SK-N-SH (cell line): ENCODE measurements around the gene TTC9. TPM values are rescaled to one million over a fixed set of nuclear protein-coding genes. Genes with fewer than 3 reads are reported as not detected.

Experiments
- CTCF ChIA-PET: fragments of 300-600, 350-600 bp; formaldehyde crosslinking; extraction: SDS; loops from one replicate; lab custom pipeline; 2021; lab: Yijun Ruan, JAX
- POLR2A ChIA-PET: fragments of 350-600 bp; sonication (Branson Sonifier 250); formaldehyde crosslinking; extraction: SDS; loops from one replicate; lab custom pipeline; 2020; ENCODE audit warnings: antibody characterized with exemption, inconsistent platforms; lab: Yijun Ruan, JAX
- DNase-seq: peaks from one replicate; pipeline ENCODE4 v3.0.0; 2012
- H2AFZ ChIP-seq: fragments of 200-600 bp; sonication (generic); 2 replicates; pipeline ENCODE4 v1.8.1; 2016; ENCODE audit warnings: antibody characterized with exemption, mild to moderate bottlenecking, low read depth
- H3F3A ChIP-seq: fragments of 200-600 bp; sonication (generic); replicated peaks from 2 replicates; pipeline ENCODE3; 2016; ENCODE audit warnings: antibody characterized with exemption, mild to moderate bottlenecking; ENCODE audit not compliant: insufficient read depth
- H3K27ac ChIP-seq, 2 experiments: fragments of 200-500 bp in 1 of 2; fragments of 200-600 bp in 1 of 2; sonication (Bioruptor generic) in 1 of 2; sonication (generic), shearing (Covaris generic) in 1 of 2; 2 replicates each; pipeline versions ENCODE4 v1.5.1 to v1.6.1; 2014 to 2016; ENCODE audit warnings: low read depth in 2 of 2, inconsistent platforms in 1 of 2, low read length in 1 of 2, mild to moderate bottlenecking in 1 of 2, mixed read lengths in 1 of 2
- H3K27me3 ChIP-seq: fragments of 200-600 bp; sonication (generic), shearing (Covaris generic); 2 replicates; pipeline ENCODE4 v1.6.1; 2016; ENCODE audit warnings: mixed run types; ENCODE audit not compliant: insufficient read depth
- H3K36me3 ChIP-seq, 2 experiments: fragments of 200-500 bp in 1 of 2; fragments of 200-600 bp in 1 of 2; sonication (Bioruptor generic) in 1 of 2; sonication (generic) in 1 of 2; replicated peaks in 1 of 2; 2 replicates each; pipeline versions ENCODE3 to v1.5.1; 2014 to 2016; ENCODE audit warnings: low read length in 1 of 2, mild to moderate bottlenecking in 1 of 2; ENCODE audit not compliant: insufficient read depth in 2 of 2, control insufficient read depth in 1 of 2
- H3K4me1 ChIP-seq, 2 experiments: fragments of 200-500 bp in 1 of 2; fragments of 200-600 bp in 1 of 2; sonication (Bioruptor generic) in 1 of 2; sonication (generic), shearing (Covaris generic) in 1 of 2; 2 replicates each; pipeline versions ENCODE4 v1.5.1 to v1.6.1; 2014 to 2016; ENCODE audit warnings: low read depth in 1 of 2, low read length in 1 of 2, mixed run types in 1 of 2; ENCODE audit not compliant: insufficient read depth in 2 of 2, control insufficient read depth in 1 of 2
- H3K4me2 ChIP-seq: fragments of 200-600 bp; sonication (generic), shearing (Covaris generic); 2 replicates; pipeline ENCODE4 v1.6.1; 2017; ENCODE audit warnings: mixed run types
- H3K4me3 ChIP-seq, 2 experiments: fragments of 200-500 bp in 1 of 2; fragments of 200-600 bp in 1 of 2; sonication (Bioruptor generic) in 1 of 2; sonication (generic), shearing (Covaris generic) in 1 of 2; 2 replicates each; pipeline versions ENCODE4 v1.5.1 to v1.8.1; 2014 to 2016; ENCODE audit warnings: low read depth in 2 of 2, inconsistent platforms in 1 of 2, low read length in 1 of 2, mild to moderate bottlenecking in 1 of 2, mixed read lengths in 1 of 2, moderate library complexity in 1 of 2
- H3K79me2 ChIP-seq: fragments of 200-600 bp; sonication (generic); 2 replicates; pipeline ENCODE4 v1.8.1; 2017; ENCODE audit warnings: mild to moderate bottlenecking; ENCODE audit not compliant: insufficient read depth
- H3K9ac ChIP-seq: fragments of 200-600 bp; sonication (generic); 2 replicates; pipeline ENCODE4 v1.6.1; 2017; ENCODE audit warnings: mixed run types
- H3K9me2 ChIP-seq: fragments of 200-600 bp; sonication (generic); 2 replicates; pipeline ENCODE4 v1.6.1; 2017; ENCODE audit warnings: mixed run types
- H3K9me3 ChIP-seq: fragments of 200-600 bp; sonication (generic); 2 replicates; pipeline ENCODE4 v1.6.1; 2017; ENCODE audit warnings: mixed run types, mild to moderate bottlenecking, moderate library complexity
- H4K20me1 ChIP-seq: fragments of 200-600 bp; sonication (generic); 2 replicates; pipeline ENCODE4 v1.6.1; 2017; ENCODE audit warnings: mild to moderate bottlenecking, mixed run types; ENCODE audit not compliant: insufficient read depth
- GABPA ChIP-seq: IDR thresholded peaks from 2 replicates; pipeline ENCODE4 v1.4.0; 2012; ENCODE audit warnings: low read depth, mild to moderate bottlenecking
- IRF3 ChIP-seq: fragments of 150-350 bp; IDR thresholded peaks from 2 replicates; pipeline ENCODE4 v1.6.1; 2016; ENCODE audit warnings: mild to moderate bottlenecking, low read depth, low read length
- MXI1 ChIP-seq: IDR thresholded peaks from 2 replicates; pipeline ENCODE4 v1.6.1; 2012; ENCODE audit warnings: mild to moderate bottlenecking, low read depth, low read length, improper control_type of control experiment
- PBX3 ChIP-seq: IDR thresholded peaks from 2 replicates; pipeline ENCODE4; 2012
- RAD21 ChIP-seq: IDR thresholded peaks from 2 replicates; pipeline ENCODE4 v1.6.1; 2012; ENCODE audit warnings: mild to moderate bottlenecking, low read length
- REST ChIP-seq: IDR thresholded peaks from 2 replicates; pipeline ENCODE4 v1.6.1; 2012; ENCODE audit warnings: mild to moderate bottlenecking, low read depth, low read length, moderate library complexity
- RXRA ChIP-seq: IDR thresholded peaks from 2 replicates; pipeline ENCODE4 v1.4.0; 2012; ENCODE audit warnings: low read depth, mild to moderate bottlenecking, borderline replicate concordance
- SIN3A ChIP-seq: IDR thresholded peaks from 2 replicates; pipeline ENCODE4 v1.6.1; 2012; ENCODE audit warnings: low read depth, mild to moderate bottlenecking, low read length, moderate library complexity, borderline replicate concordance
- TAF1 ChIP-seq: IDR thresholded peaks from 2 replicates; pipeline ENCODE4 v1.6.1; 2012; ENCODE audit warnings: low read depth, mild to moderate bottlenecking, low read length, moderate library complexity, borderline replicate concordance
- TEAD4 ChIP-seq: IDR thresholded peaks from 2 replicates; pipeline ENCODE4 v1.4.0; 2012; ENCODE audit warnings: mild to moderate bottlenecking, borderline replicate concordance; ENCODE audit not compliant: insufficient read depth
- USF2 ChIP-seq: fragments of 150-350 bp; IDR thresholded peaks from 2 replicates; pipeline ENCODE4 v1.6.1; 2017; ENCODE audit warnings: antibody characterized with exemption, low read length, low read depth, borderline replicate concordance
- YY1 ChIP-seq: IDR thresholded peaks from 2 replicates; pipeline ENCODE4 v1.4.0; 2012; ENCODE audit warnings: low read depth, mild to moderate bottlenecking
- ZBTB33 ChIP-seq: IDR thresholded peaks from 2 replicates; pipeline ENCODE4 v1.4.0; 2012; ENCODE audit warnings: low read depth, borderline replicate concordance
- WGBS: methylation state at CpG from one replicate; pipeline ENCODE4 v1.1.6; 2017; ENCODE audit warnings: low lambda C conversion rate; 5-methylcytosine and 5-hydroxymethylcytosine counted together
- polyA plus RNA-seq, 3 experiments: library from polyadenylated mRNA; depleted of rRNA; stranded (reverse); fragments of >200 nt; gene quantifications; 2 replicates each; pipeline ENCODE4 v1.2.3, GENCODE V29; 2012

The TTC9 gene
- polyA plus RNA-seq, 1 of the 3 experiments (the other 2 are of a cell fraction), result 0.33 TPM

GRCh38 chr14:70704960-70705359 is 63.2 kb downstream of the TTC9 start:
- Histone ChIP-seq H3K27ac (no peak overlapping the region), H3K79me2 (no peaks in the 10 kb centered on the region), H3K4me3 (no peak overlapping the region), H3K4me2 (no peak overlapping the region), H3K9me3 (no peaks in the 10 kb centered on the region), H4K20me1 (no peaks in the 10 kb centered on the region), H3K27me3 (peaks cover 4% of the 10 kb centered on the region; the same call in 1 of the 2 replicates), H3K4me1 (peaks cover 4 to 5% of the 10 kb centered on the region in 2 experiments; a peak in 2 of 4 replicates), H3K36me3 (no peaks in the 10 kb centered on the region), H3F3A (no peaks in the 10 kb centered on the region), H2AFZ (no peak overlapping the region), H3K9ac (no peak overlapping the region), H3K9me2 (no peaks in the 10 kb centered on the region)
- WGBS, result 74% methylated on average over 1 of the region's 1 CpG
- no peak for DNase-seq
- POLR2A ChIA-PET, result no interaction called here
- CTCF ChIA-PET, result no interaction called here
- TF ChIP-seq TAF1 (no peak), USF2 (no peak), SIN3A (no peak), ZBTB33 (no peak), GABPA (no peak), REST (no peak), MXI1 (no peak), PBX3 (no peak), IRF3 (no peak), TEAD4 (no peak), YY1 (no peak), RAD21 (no peak), RXRA (no peak)
